H9 (cell line): ENCODE data around the gene FMOD. TPM values are rescaled to one million over a fixed set of nuclear protein-coding genes. Genes with fewer than 3 reads are reported as not detected.

Source experiments
- DNase-seq: peaks from one replicate; pipeline ENCODE4 v3.0.0-alpha.2; 2017
- H2AFZ ChIP-seq: one replicate; pipeline ENCODE4 v1.6.1; 2013; ENCODE audit warnings: mild to moderate bottlenecking, low read length, control low read depth, moderate library complexity
- H2AK5ac ChIP-seq: 2 replicates; pipeline ENCODE4 v1.6.1; 2013; ENCODE audit warnings: low read length, control low read depth, mixed read lengths; ENCODE audit not compliant: insufficient read length
- H2BK120ac ChIP-seq: one replicate; pipeline ENCODE4 v1.6.1; 2013; ENCODE audit warnings: low read depth, mild to moderate bottlenecking, low read length, control low read depth, inconsistent platforms; ENCODE audit not compliant: poor library complexity, severe bottlenecking
- H2BK12ac ChIP-seq: 2 replicates; pipeline ENCODE4 v1.6.1; 2013; ENCODE audit warnings: low read length, control low read depth, mixed read lengths, low read depth; ENCODE audit not compliant: insufficient read length
- H2BK15ac ChIP-seq: 2 replicates; pipeline ENCODE4 v1.6.1; 2013; ENCODE audit warnings: low read depth, low read length, control low read depth
- H2BK20ac ChIP-seq: one replicate; pipeline ENCODE4 v1.6.1; 2013; ENCODE audit warnings: low read depth, mild to moderate bottlenecking, low read length, control low read depth, inconsistent platforms; ENCODE audit not compliant: poor library complexity, severe bottlenecking
- H2BK5ac ChIP-seq: 2 replicates; pipeline ENCODE4 v1.6.1; 2013; ENCODE audit warnings: low read length, control low read depth, mixed read lengths; ENCODE audit not compliant: insufficient read length
- H3K14ac ChIP-seq: 2 replicates; pipeline ENCODE4 v1.6.1; 2013; ENCODE audit warnings: low read length, control low read depth; ENCODE audit not compliant: insufficient read depth
- H3K18ac ChIP-seq: 2 replicates; pipeline ENCODE4 v1.6.1; 2013; ENCODE audit warnings: low read depth, mild to moderate bottlenecking, mixed read lengths, low read length, control low read depth; ENCODE audit not compliant: insufficient read length
- H3K23ac ChIP-seq: 2 replicates; pipeline ENCODE4 v1.6.1; 2013; ENCODE audit warnings: low read length, control low read depth, mixed read lengths, low read depth; ENCODE audit not compliant: insufficient read length
- H3K23me2 ChIP-seq: 2 replicates; pipeline ENCODE4 v1.6.1; 2013; ENCODE audit warnings: low read depth, mild to moderate bottlenecking, mixed read lengths, low read length, control low read depth; ENCODE audit not compliant: insufficient read length, poor library complexity, severe bottlenecking
- H3K27ac ChIP-seq: 2 replicates; pipeline ENCODE4 v1.5.1; 2013; ENCODE audit warnings: low read length, control low read depth, mixed read lengths, low read depth; ENCODE audit not compliant: insufficient read length
- H3K27me3 ChIP-seq: 2 replicates; pipeline ENCODE4 v1.6.1; 2013; ENCODE audit warnings: low read length, control low read depth, inconsistent platforms; ENCODE audit not compliant: insufficient read depth
- H3K4ac ChIP-seq: 2 replicates; pipeline ENCODE4 v1.6.1; 2013; ENCODE audit warnings: low read depth, mild to moderate bottlenecking, control low read depth, inconsistent platforms, low read length, moderate library complexity
- H3K4me1 ChIP-seq: 2 replicates; pipeline ENCODE4 v1.6.1; 2013; ENCODE audit warnings: low read length, control low read depth, inconsistent platforms; ENCODE audit not compliant: insufficient read depth
- H3K4me2 ChIP-seq: 2 replicates; pipeline ENCODE4 v1.6.1; 2013; ENCODE audit warnings: low read length, control low read depth, mixed read lengths; ENCODE audit not compliant: insufficient read length, insufficient read depth
- H3K56ac ChIP-seq: 2 replicates; pipeline ENCODE4 v1.6.1; 2013; ENCODE audit warnings: low read depth, mild to moderate bottlenecking, mixed read lengths, low read length, control low read depth; ENCODE audit not compliant: insufficient read length
- H3K79me1 ChIP-seq: 2 replicates; pipeline ENCODE4 v1.6.1; 2013; ENCODE audit warnings: low read depth, mild to moderate bottlenecking, moderate library complexity, low read length, control low read depth, inconsistent platforms; ENCODE audit not compliant: insufficient read depth, poor library complexity, severe bottlenecking
- H3K79me2 ChIP-seq: 2 replicates; pipeline ENCODE4 v1.6.1; 2013; ENCODE audit warnings: low read length, control low read depth, inconsistent platforms; ENCODE audit not compliant: insufficient read depth
- H3K9ac ChIP-seq: 2 replicates; pipeline ENCODE4 v1.6.1; 2013; ENCODE audit warnings: low read length, control low read depth, mixed read lengths; ENCODE audit not compliant: insufficient read length; ENCODE audit errors: extremely low read depth
- H3K9me3 ChIP-seq: one replicate; pipeline ENCODE4 v1.6.1; 2013; ENCODE audit warnings: low read depth, low read length, inconsistent platforms; ENCODE audit not compliant: control insufficient read depth
- H3T11ph ChIP-seq: one replicate; pipeline ENCODE4 v1.6.1; 2013; ENCODE audit warnings: mild to moderate bottlenecking, low read length, control low read depth, inconsistent platforms
- H4K20me1 ChIP-seq: one replicate; pipeline ENCODE4 v1.6.1; 2013; ENCODE audit not compliant: control insufficient read depth, insufficient read length, insufficient read depth
- H4K5ac ChIP-seq: 2 replicates; pipeline ENCODE4 v1.6.1; 2013; ENCODE audit warnings: low read depth, mild to moderate bottlenecking, mixed read lengths, low read length, control low read depth; ENCODE audit not compliant: insufficient read length
- H4K8ac ChIP-seq: replicated peaks from 2 replicates; pipeline ENCODE4 v1.6.1; 2013; ENCODE audit warnings: low read length, control low read depth, mixed read lengths, low read depth; ENCODE audit not compliant: insufficient read length
- H4K91ac ChIP-seq: 2 replicates; pipeline ENCODE4 v1.6.1; 2013; ENCODE audit warnings: low read depth, mild to moderate bottlenecking, moderate library complexity, mixed read lengths, low read length, control low read depth; ENCODE audit not compliant: insufficient read length
- H3K27ac Mint-ChIP-seq, 3 experiments: 2 replicates in 2 of 3; 3 replicates in 1 of 3; pipeline ENCODE4 v1.8.0; 2020 to 2021; ENCODE audit warnings: mixed read lengths in 3 of 3, mild to moderate bottlenecking in 1 of 3, moderate library complexity in 1 of 3
- H3K27me3 Mint-ChIP-seq: 2 replicates; pipeline ENCODE4 v1.8.0; 2021; ENCODE audit warnings: low read depth, mild to moderate bottlenecking, moderate library complexity, mixed read lengths
- H3K36me3 Mint-ChIP-seq, 3 experiments: 2 replicates in 2 of 3; 3 replicates in 1 of 3; pipeline ENCODE4 v1.8.0; 2020 to 2021; ENCODE audit warnings: low read depth in 3 of 3, mixed read lengths in 3 of 3; ENCODE audit not compliant: insufficient read depth in 1 of 3
- H3K4me1 Mint-ChIP-seq, 2 experiments: 2 replicates each; pipeline ENCODE4 v1.8.0; 2020; ENCODE audit warnings: mixed read lengths in 2 of 2
- H3K4me3 Mint-ChIP-seq, 2 experiments: 2 replicates in 1 of 2; 3 replicates in 1 of 2; pipeline ENCODE4 v1.8.0; 2020 to 2021; ENCODE audit warnings: mild to moderate bottlenecking in 2 of 2, mixed read lengths in 2 of 2, moderate library complexity in 1 of 2
- H3K9me3 Mint-ChIP-seq, 2 experiments: 2 replicates in 1 of 2; 3 replicates in 1 of 2; pipeline ENCODE4 v1.8.0; 2020; ENCODE audit warnings: mild to moderate bottlenecking in 2 of 2, mixed read lengths in 2 of 2, moderate library complexity in 1 of 2
- CTCF ChIP-seq: fragments of 200-600 bp; sonication (generic); conservative IDR thresholded peaks from 3 replicates; pipeline ENCODE4 v1.8.0; 2021; ENCODE audit warnings: antibody characterized with exemption, mild to moderate bottlenecking
- WGBS: extraction: QIAGEN DNeasy Blood & Tissue Kit; methylation state at CpG from one replicate; pipeline ENCODE4 v1.1.7; 2013; ENCODE audit warnings: missing lambda C conversion rate, low lambda C conversion rate, mixed read lengths; ENCODE audit not compliant: insufficient read length; ENCODE audit errors: extremely low coverage; 5-methylcytosine and 5-hydroxymethylcytosine counted together
- total RNA-seq: library from RNA; stranded (reverse); gene quantifications from 2 replicates; pipeline ENCODE4 v1.2.1, GENCODE V29; 2021

The FMOD gene
- total RNA-seq, 1 experiment from 2014 or later = not detected

GRCh38 chr1:203364094-203364801 is 13.3 kb upstream of the FMOD start:
- Histone ChIP-seq H3T11ph (no peak overlapping the region), H3K56ac (no peak overlapping the region), H3K79me2 (no peaks in the 10 kb centered on the region), H2BK120ac (no peak overlapping the region), H3K4me1 (peaks cover 4% of the 10 kb centered on the region), H4K5ac (no peak overlapping the region), H4K91ac (no peak overlapping the region), H3K14ac (no peak overlapping the region; the same call in 1 of the 2 replicates), H3K79me1 (no peaks in the 10 kb centered on the region), H2BK20ac (no peak overlapping the region), H4K20me1 (no peaks in the 10 kb centered on the region), H3K27ac (no peak overlapping the region), H3K9me3 (no peaks in the 10 kb centered on the region), H3K4me2 (no peak overlapping the region), H3K4ac (no peak overlapping the region), H4K8ac (no peak overlapping the region), H3K27me3 (no peaks in the 10 kb centered on the region), H2BK12ac (no peak overlapping the region), H2AFZ (no peak overlapping the region), H2BK5ac (no peak overlapping the region), H2AK5ac (no peak overlapping the region), H3K23ac (no peak overlapping the region), H3K9ac (no peak overlapping the region), H3K18ac (no peak overlapping the region), H2BK15ac (no peak overlapping the region), H3K23me2 (no peaks in the 10 kb centered on the region)
- DNase-seq = no peak
- WGBS = no CpG with 5 or more reads among the region's 13 CpGs
- Mint-ChIP-seq H3K4me3 (no peak overlapping the region), H3K9me3 (no peaks in the 10 kb centered on the region), H3K27me3 (peaks cover 37% of the 10 kb centered on the region), H3K36me3 (no peaks in the 10 kb centered on the region), H3K27ac (no peak overlapping the region; a peak in 1 of 7 replicates), H3K4me1 (peaks cover 7 to 14% of the 10 kb centered on the region in 2 experiments; a peak in 3 of 4 replicates)
- no peak for TF ChIP-seq CTCF
